HUES6 (cell line): ENCODE measurements around the gene TMEM33.

ENCODE experiments used
- H3K27ac ChIP-seq: 2 replicates; pipeline ENCODE4 v1.7.0; 2013; ENCODE audit warnings: low read depth, mild to moderate bottlenecking, low read length, inconsistent platforms
- H3K27me3 ChIP-seq: 2 replicates; pipeline ENCODE4 v1.6.1; 2013; ENCODE audit warnings: low read length; ENCODE audit not compliant: control insufficient read depth, insufficient read depth
- H3K36me3 ChIP-seq: 2 replicates; pipeline ENCODE4 v1.6.1; 2013; ENCODE audit warnings: low read length; ENCODE audit not compliant: control insufficient read depth, insufficient read depth
- H3K4me1 ChIP-seq: 2 replicates; pipeline ENCODE4 v1.6.1; 2013; ENCODE audit warnings: low read length; ENCODE audit not compliant: control insufficient read depth, insufficient read depth
- H3K4me3 ChIP-seq: 2 replicates; pipeline ENCODE4 v1.5.1; 2013; ENCODE audit warnings: low read depth, low read length
- H3K9ac ChIP-seq: one replicate; pipeline ENCODE4 v1.6.1; 2013; ENCODE audit warnings: mild to moderate bottlenecking, low read length
- H3K9me3 ChIP-seq: 2 replicates; pipeline ENCODE4 v1.6.1; 2013; ENCODE audit warnings: low read depth, low read length; ENCODE audit not compliant: control insufficient read depth, insufficient read depth

The TMEM33 gene

DNA sequence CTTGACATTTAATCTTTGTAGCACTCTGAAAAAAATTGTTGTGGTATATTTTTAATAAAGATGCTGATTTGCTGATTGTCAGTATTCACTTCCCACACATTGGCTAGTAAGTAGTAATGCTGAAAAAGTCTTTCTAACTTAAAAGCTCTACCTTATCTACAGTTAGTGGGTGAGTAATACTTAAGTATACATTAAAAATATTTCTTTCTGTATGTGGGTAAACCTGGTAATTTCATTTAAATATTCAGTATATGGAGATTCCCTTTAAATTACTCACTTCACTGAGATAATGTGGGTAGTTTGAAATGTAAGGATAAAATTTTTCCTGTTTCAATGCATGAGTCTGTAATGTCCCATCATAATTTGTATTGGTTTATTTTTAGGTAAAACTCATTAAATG lies 5.6 kb downstream of the TMEM33 start:
- Histone ChIP-seq H3K4me1 (peaks cover 9% of the 10 kb centered on the region), H3K36me3 (peaks cover 74% of the 10 kb centered on the region)

DNA sequence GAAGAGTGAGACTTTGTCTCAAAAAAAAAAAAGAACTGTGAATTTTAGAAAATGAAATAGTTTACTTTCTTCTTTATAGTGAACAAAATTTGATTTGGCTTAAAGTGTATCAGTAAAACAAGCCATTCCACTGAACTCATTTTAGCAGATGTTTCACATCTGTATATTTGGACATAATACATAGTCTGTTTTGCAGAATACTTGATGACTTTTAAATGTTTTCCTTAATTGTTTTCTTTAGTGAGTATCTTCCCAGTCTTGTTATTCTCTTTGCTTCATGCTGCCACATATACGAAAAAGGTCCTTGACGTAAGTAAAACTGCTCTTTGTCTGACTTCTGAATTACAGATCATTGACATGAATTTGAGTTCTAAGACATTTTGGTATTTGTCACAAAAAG lies 8.3 kb downstream of the TMEM33 start:
- H3K27me3 ChIP-seq: no peaks in the 10 kb centered on the region
- no peak overlapping the region for H3K27ac ChIP-seq
- no peaks in the 10 kb centered on the region for H3K4me1 ChIP-seq
- H3K4me3 ChIP-seq: no peak overlapping the region
- no peaks in the 10 kb centered on the region for H3K9me3 ChIP-seq
- H3K36me3 ChIP-seq: peaks cover 83% of the 10 kb centered on the region
- no peak overlapping the region for H3K9ac ChIP-seq

More for the DNA sequence above, 5.6 kb downstream of the TMEM33 start:
- Histone ChIP-seq H3K9me3 (no peaks in the 10 kb centered on the region), H3K27ac (no peak overlapping the region), H3K9ac (no peak overlapping the region), H3K4me3 (no peak overlapping the region), H3K27me3 (no peaks in the 10 kb centered on the region)

DNA sequence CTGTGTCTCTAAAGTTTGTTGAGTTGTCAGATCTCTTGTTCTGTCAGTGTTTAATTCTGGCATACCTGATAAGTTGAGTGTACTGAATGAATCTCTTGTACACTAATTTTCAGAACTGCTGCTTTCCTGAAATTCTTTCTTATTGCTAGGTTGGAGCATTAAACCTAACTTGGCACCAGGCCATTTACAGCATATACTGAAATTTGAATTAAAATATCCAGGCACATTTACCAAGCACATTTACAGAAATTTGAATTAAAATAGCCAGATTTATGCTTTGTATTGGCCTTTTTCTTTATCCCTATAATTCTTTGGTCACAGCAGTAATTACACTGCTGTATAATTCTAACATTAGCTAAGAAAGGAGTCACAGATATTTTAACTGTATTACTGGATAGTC lies 8.9 kb downstream of the TMEM33 start:
- Histone ChIP-seq H3K9ac (no peak overlapping the region), H3K4me1 (no peaks in the 10 kb centered on the region), H3K27ac (no peak overlapping the region), H3K9me3 (no peaks in the 10 kb centered on the region), H3K27me3 (no peaks in the 10 kb centered on the region), H3K4me3 (no peak overlapping the region), H3K36me3 (peaks cover 81% of the 10 kb centered on the region)

DNA sequence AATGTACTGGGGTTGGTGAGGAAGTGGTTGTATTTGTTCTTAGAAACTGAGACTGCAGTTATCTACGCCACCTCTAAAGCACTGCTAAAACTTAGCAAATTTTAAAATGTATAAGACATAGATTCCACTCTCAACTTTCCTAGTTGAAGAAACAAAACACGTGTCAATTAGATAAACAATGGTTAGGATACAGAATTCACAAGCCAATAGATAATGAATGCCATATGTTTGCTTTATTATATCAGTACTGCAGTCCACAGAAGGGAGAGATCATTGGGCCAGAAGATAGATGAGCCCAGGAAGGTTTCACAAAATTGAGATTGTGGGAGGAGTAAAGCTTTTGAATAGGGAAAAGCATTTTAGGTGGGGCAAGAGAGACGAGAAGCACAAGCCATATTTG lies 14.3 kb downstream of the TMEM33 start:
- Histone ChIP-seq H3K36me3 (peaks cover 88% of the 10 kb centered on the region), H3K9ac (no peak overlapping the region), H3K27ac (no peak overlapping the region), H3K9me3 (no peaks in the 10 kb centered on the region), H3K4me1 (no peaks in the 10 kb centered on the region), H3K27me3 (no peaks in the 10 kb centered on the region), H3K4me3 (no peak overlapping the region)

DNA sequence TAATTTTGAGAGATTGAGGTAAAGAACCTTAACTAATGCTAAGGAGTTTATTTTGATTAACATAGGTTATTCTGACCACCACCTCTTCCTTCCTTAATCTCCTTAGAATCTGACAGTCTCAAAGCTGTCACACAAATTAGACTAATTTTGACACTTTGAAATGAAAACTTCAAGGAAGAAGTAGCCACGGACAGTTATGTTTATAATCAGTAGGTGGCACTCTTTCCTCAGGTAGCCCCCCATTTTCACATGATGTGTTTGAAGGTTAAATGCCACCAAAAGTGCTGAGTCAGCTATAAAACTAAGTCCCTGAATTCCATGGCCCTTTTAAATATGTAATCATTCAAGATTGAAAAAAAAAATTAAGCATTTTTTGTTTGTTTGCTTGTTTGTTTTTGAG lies 22.4 kb downstream of the TMEM33 start:
- Histone ChIP-seq H3K4me1 (no peaks in the 10 kb centered on the region), H3K4me3 (no peak overlapping the region), H3K9ac (no peak overlapping the region), H3K36me3 (peaks cover 28% of the 10 kb centered on the region), H3K27ac (no peak overlapping the region), H3K9me3 (no peaks in the 10 kb centered on the region), H3K27me3 (no peaks in the 10 kb centered on the region)

DNA sequence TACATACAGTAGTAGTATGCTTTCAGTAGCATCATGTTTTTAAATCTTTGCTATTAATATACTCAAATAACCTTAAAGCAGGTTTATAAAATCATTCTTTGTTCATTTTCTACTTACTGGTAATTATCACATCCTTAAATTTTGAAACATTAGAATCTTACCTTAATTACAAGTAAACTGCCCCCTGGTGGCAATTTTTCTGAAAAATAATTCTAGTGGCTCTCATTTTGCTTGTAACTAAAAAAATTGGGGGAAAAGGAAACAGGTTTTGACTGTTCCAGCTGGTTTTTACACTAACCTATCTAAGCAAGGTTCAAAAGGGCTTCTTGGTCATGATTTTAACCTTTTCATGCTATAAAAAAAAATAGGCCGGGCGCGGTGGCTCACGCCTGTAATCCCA lies 27.9 kb downstream of the TMEM33 start:
- no peak overlapping the region for H3K4me3 ChIP-seq
- no peaks in the 10 kb centered on the region for H3K9me3 ChIP-seq
- no peaks in the 10 kb centered on the region for H3K27me3 ChIP-seq
- no peaks in the 10 kb centered on the region for H3K36me3 ChIP-seq
- H3K27ac ChIP-seq: no peak overlapping the region
- no peak overlapping the region for H3K9ac ChIP-seq
- H3K4me1 ChIP-seq: no peaks in the 10 kb centered on the region

DNA sequence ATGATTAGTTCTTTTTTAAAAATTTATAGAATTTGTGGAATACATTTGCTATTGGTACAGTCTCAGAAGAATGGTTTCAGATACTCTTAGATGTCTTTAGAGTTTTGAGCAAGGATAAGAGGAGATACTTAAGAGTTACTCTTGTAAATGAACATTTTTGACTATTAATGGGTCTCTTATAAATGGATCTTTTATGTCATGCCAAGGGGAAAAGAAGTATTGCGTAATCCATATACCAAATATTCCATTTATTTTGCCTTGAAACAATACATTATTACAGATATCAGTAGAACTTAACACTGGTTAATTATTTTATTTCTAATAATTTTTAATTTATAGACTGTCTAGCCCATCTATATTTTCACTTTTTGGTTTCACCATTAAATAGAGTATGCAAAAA lies 29.2 kb downstream of the TMEM33 start:
- Histone ChIP-seq H3K27ac (no peak overlapping the region), H3K4me3 (no peak overlapping the region), H3K36me3 (no peaks in the 10 kb centered on the region), H3K27me3 (no peaks in the 10 kb centered on the region), H3K9me3 (peaks cover 9% of the 10 kb centered on the region), H3K4me1 (no peaks in the 10 kb centered on the region), H3K9ac (no peak overlapping the region)

DNA sequence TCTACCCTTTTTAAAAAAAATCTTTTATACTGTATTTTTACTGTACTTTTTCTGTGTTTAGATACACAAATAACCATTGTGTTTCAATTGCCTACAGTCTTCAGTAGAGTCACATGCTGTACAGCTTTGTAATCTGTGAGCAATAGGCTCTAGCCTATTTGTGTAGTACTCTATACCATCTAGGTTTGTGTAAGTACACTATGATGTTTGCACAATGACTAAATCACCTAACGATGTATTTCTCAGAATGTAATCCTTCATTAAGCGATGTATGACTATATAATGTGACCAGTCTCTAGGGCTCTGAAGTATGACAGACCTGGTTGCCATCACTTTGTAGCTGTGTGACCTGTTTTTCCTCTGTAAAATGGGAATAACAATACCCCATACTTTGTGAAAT lies 32.2 kb downstream of the TMEM33 start:
- H3K4me3 ChIP-seq: no peak overlapping the region
- no peaks in the 10 kb centered on the region for H3K36me3 ChIP-seq

DNA sequence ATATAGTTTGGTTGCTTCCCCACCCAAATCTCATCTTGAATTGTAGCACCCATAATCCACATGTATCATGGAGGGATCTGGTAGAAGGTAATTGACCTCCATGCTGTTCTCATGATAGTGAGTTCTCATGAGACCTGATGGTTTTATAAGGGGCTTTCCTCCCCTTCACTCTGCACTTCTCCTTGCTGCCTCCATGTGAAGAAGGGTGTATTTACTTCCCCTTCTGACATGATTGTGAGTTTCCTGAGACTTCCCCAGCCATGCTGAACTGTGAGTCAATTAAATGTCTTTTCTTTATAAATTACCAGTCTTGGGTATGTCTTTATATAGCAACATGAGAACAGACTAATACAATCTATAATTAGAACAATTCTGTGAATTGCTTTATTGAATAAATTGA lies 34.4 kb downstream of the TMEM33 start:
- no peaks in the 10 kb centered on the region for H3K27me3 ChIP-seq
- no peak overlapping the region for H3K27ac ChIP-seq
- H3K36me3 ChIP-seq: no peaks in the 10 kb centered on the region
- H3K9ac ChIP-seq: no peak overlapping the region
- H3K4me1 ChIP-seq: no peaks in the 10 kb centered on the region; the same call in 1 of the 2 replicates
- H3K4me3 ChIP-seq: no peak overlapping the region
- peaks cover 22% of the 10 kb centered on the region for H3K9me3 ChIP-seq

More for the DNA sequence above, 32.2 kb downstream of the TMEM33 start:
- H3K27me3 ChIP-seq: no peaks in the 10 kb centered on the region
- no peak overlapping the region for H3K9ac ChIP-seq
- peaks cover 22% of the 10 kb centered on the region for H3K9me3 ChIP-seq
- no peaks in the 10 kb centered on the region for H3K4me1 ChIP-seq
- H3K27ac ChIP-seq: no peak overlapping the region

DNA sequence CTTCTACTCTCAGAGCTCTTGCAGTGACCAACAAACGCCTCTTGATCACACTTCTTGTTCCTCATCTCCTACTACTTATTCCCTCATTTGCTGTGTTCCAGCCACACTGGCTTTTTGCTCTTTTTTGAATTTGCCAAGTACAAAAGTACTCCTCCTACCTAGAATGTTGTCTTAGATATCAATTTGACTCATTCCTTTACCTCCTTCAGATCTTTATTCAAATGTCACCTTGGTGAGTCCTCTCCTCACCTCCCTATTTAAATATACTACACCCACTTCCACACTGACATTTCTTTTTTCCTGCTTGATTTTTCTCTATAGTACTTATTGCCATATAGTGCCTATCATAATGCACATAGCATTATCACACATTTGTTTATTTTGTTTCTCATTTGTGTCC lies 40.1 kb downstream of the TMEM33 start:
- Histone ChIP-seq H3K36me3 (no peaks in the 10 kb centered on the region), H3K9ac (no peak overlapping the region), H3K9me3 (peaks cover 10% of the 10 kb centered on the region), H3K4me1 (peaks cover 10% of the 10 kb centered on the region), H3K27ac (no peak overlapping the region), H3K27me3 (no peaks in the 10 kb centered on the region), H3K4me3 (no peak overlapping the region)

DNA sequence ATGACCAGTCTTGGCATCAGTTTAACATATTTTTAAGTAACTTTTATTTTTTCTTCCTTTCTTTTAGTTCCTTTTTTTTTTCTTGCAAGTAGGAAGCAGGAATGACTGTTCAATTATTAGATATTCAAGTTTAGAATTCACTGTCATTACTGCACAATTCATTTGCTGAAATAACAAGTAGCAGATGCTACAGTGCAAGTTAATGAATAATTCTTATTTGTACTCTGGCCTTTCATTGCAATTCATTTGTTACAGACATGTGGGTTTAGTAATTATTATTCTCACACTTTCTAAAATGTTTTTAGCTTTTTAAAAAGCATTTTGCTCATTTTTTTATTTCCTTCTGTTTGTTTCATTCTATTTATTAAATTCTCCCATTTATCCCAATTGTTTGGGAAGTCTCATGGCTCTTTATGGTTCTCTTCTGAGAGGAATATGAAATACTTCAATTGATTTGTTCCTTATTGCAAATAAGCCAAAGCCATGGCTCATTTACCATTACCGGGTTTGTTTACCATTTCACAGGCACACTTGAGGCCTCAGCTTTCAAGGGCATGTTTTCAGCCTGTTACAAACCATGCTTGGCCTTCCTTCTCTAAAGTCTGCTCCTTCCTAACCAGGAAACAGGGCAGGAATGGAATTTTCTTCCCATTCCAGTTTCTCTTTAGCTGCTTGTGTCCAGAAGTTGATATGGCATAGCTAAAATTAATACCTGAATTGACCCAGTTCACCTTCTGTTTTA lies 41.7 kb downstream of the TMEM33 start:
- H3K27me3 ChIP-seq: no peaks in the 10 kb centered on the region
- peaks cover 10% of the 10 kb centered on the region for H3K4me1 ChIP-seq
- no peak overlapping the region for H3K4me3 ChIP-seq
- H3K9me3 ChIP-seq: peaks cover 3% of the 10 kb centered on the region
- no peaks in the 10 kb centered on the region for H3K36me3 ChIP-seq
- no peak overlapping the region for H3K9ac ChIP-seq
- H3K27ac ChIP-seq: no peak overlapping the region
